WTC11 (cell line): Measurements from ENCODE around the gene CST8.

Source experiments
- CTCF ChIP-seq: fragments of 200-600 bp; IDR thresholded peaks from 2 replicates; pipeline ENCODE4 v1.8.0; 2022; ENCODE audit warnings: antibody characterized with exemption
- E2F4 ChIP-seq: sonication (generic); formaldehyde crosslinking; IDR thresholded peaks from 2 replicates; pipeline ENCODE4 v1.8.1; 2022; ENCODE audit warnings: low read depth, mild to moderate bottlenecking, moderate library complexity, missing genetic modification reagents, borderline replicate concordance
- KAT7 ChIP-seq: sonication (generic); formaldehyde crosslinking; IDR thresholded peaks from 2 replicates; pipeline ENCODE4 v1.8.1; 2023; ENCODE audit warnings: missing genetic modification reagents, mild to moderate bottlenecking, borderline replicate concordance
- NR2C2 ChIP-seq: sonication (generic); formaldehyde crosslinking; IDR thresholded peaks from 2 replicates; pipeline ENCODE4 v1.8.0; 2022; ENCODE audit warnings: mild to moderate bottlenecking, missing genetic modification reagents
- NR3C1 ChIP-seq: sonication (generic); formaldehyde crosslinking; conservative IDR thresholded peaks from 2 replicates; pipeline ENCODE4 v1.8.1; 2023; ENCODE audit warnings: low read depth, mild to moderate bottlenecking, missing genetic modification reagents
- PREB ChIP-seq: sonication (generic); formaldehyde crosslinking; IDR thresholded peaks from 2 replicates; pipeline ENCODE4 v1.8.1; 2022; ENCODE audit warnings: mild to moderate bottlenecking, missing genetic modification reagents, moderate library complexity, borderline replicate concordance
- ZNF121 ChIP-seq: sonication (generic); formaldehyde crosslinking; IDR thresholded peaks from 2 replicates; pipeline ENCODE4 v1.8.0; 2023; ENCODE audit warnings: missing genetic modification reagents
- ZNF263 ChIP-seq: sonication (generic); formaldehyde crosslinking; IDR thresholded peaks from 2 replicates; pipeline ENCODE4 v1.8.1; 2022; ENCODE audit warnings: low read depth, mild to moderate bottlenecking, moderate library complexity, missing genetic modification reagents
- TF ChIP-seq, protein P1 (sequence below): sonication (generic); formaldehyde crosslinking; IDR thresholded peaks from 2 replicates; pipeline ENCODE4 v1.8.1; 2023; ENCODE audit warnings: mild to moderate bottlenecking, moderate library complexity, missing genetic modification reagents
- TF ChIP-seq, protein P2 (sequence below): sonication (generic); formaldehyde crosslinking; IDR thresholded peaks from 2 replicates; pipeline ENCODE4 v1.8.1; 2023; ENCODE audit warnings: mild to moderate bottlenecking, missing genetic modification reagents, moderate library complexity
- TF ChIP-seq, protein P3 (sequence below): sonication (generic); formaldehyde crosslinking; IDR thresholded peaks from 2 replicates; pipeline ENCODE4 v1.8.1; 2023; ENCODE audit warnings: mild to moderate bottlenecking, missing genetic modification reagents

GRCh38 chr20:23508449-23509229 is 17.7 kb downstream of the CST8 start:
- TF ChIP-seq NR3C1 (CRISPR knock-in tag) (no peak), ZNF263 (no peak), ZNF121 (no peak), CTCF (no peak), E2F4 (CRISPR knock-in tag) (no peak), PREB (no peak), NR2C2 (CRISPR knock-in tag) (no peak), KAT7 (CRISPR knock-in tag) (no peak)
- TF ChIP-seq, protein P1, sequence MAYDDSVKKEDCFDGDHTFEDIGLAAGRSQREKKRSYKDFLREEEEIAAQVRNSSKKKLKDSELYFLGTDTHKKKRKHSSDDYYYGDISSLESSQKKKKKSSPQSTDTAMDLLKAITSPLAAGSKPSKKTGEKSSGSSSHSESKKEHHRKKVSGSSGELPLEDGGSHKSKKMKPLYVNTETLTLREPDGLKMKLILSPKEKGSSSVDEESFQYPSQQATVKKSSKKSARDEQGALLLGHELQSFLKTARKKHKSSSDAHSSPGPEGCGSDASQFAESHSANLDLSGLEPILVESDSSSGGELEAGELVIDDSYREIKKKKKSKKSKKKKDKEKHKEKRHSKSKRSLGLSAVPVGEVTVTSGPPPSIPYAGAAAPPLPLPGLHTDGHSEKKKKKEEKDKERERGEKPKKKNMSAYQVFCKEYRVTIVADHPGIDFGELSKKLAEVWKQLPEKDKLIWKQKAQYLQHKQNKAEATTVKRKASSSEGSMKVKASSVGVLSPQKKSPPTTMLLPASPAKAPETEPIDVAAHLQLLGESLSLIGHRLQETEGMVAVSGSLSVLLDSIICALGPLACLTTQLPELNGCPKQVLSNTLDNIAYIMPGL (CRISPR knock-in tag), result no peak
- TF ChIP-seq, protein P2, sequence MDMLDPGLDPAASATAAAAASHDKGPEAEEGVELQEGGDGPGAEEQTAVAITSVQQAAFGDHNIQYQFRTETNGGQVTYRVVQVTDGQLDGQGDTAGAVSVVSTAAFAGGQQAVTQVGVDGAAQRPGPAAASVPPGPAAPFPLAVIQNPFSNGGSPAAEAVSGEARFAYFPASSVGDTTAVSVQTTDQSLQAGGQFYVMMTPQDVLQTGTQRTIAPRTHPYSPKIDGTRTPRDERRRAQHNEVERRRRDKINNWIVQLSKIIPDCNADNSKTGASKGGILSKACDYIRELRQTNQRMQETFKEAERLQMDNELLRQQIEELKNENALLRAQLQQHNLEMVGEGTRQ (CRISPR knock-in tag), result no peak
- TF ChIP-seq, protein P3, sequence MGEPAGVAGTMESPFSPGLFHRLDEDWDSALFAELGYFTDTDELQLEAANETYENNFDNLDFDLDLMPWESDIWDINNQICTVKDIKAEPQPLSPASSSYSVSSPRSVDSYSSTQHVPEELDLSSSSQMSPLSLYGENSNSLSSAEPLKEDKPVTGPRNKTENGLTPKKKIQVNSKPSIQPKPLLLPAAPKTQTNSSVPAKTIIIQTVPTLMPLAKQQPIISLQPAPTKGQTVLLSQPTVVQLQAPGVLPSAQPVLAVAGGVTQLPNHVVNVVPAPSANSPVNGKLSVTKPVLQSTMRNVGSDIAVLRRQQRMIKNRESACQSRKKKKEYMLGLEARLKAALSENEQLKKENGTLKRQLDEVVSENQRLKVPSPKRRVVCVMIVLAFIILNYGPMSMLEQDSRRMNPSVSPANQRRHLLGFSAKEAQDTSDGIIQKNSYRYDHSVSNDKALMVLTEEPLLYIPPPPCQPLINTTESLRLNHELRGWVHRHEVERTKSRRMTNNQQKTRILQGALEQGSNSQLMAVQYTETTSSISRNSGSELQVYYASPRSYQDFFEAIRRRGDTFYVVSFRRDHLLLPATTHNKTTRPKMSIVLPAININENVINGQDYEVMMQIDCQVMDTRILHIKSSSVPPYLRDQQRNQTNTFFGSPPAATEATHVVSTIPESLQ (CRISPR knock-in tag), result no peak
